H1 (cell line): ENCODE results near the gene USP12. TPM values are rescaled to one million over a fixed set of nuclear protein-coding genes. Genes with fewer than 3 reads are reported as not detected.

Experiments used
- CTCF ChIA-PET: fragments of 300-600 bp; sonication (Branson Sonifier 250); formaldehyde crosslinking; loops from one replicate; lab custom pipeline; 2021; ENCODE audit not compliant: partially characterized antibody; lab: Charles Lee
- POLR2A ChIA-PET: fragments of 300-600 bp; sonication (Branson Sonifier 250); formaldehyde crosslinking; loops from one replicate; lab custom pipeline; 2021; ENCODE audit warnings: inconsistent platforms; ENCODE audit not compliant: partially characterized antibody; lab: Charles Lee
- DNase-seq, 2 experiments: peaks; one replicate each; pipeline versions ENCODE4 v3.0.0 to v3.0.0-alpha.2; 2010 to 2022; ENCODE audit warnings: low spot score in 2 of 2, low read depth in 1 of 2, mixed read lengths in 1 of 2
- FAIRE-seq: peaks from 2 replicates; lab custom pipeline; 2011; peaks lifted over from hg19 to GRCh38; lab: Jason Lieb, UNC
- H2AFZ ChIP-seq: 2 replicates; pipeline ENCODE4 v1.8.1; 2012; ENCODE audit warnings: low read length, inconsistent platforms
- H2AK5ac ChIP-seq: 2 replicates; pipeline ENCODE4 v1.6.1; 2013; ENCODE audit warnings: low read depth, low read length
- H2BK120ac ChIP-seq: replicated peaks from 2 replicates; pipeline ENCODE3; 2013; ENCODE audit warnings: low read depth, low read length, inconsistent platforms
- H2BK12ac ChIP-seq: 2 replicates; pipeline ENCODE4 v1.6.1; 2013; ENCODE audit warnings: low read depth, low read length
- H2BK15ac ChIP-seq: 2 replicates; pipeline ENCODE4 v1.6.1; 2013; ENCODE audit warnings: low read length
- H2BK20ac ChIP-seq: 2 replicates; pipeline ENCODE4 v1.6.1; 2013; ENCODE audit warnings: low read length
- H2BK5ac ChIP-seq: 2 replicates; pipeline ENCODE4 v1.6.1; 2013; ENCODE audit warnings: low read depth, low read length
- H3K14ac ChIP-seq: 2 replicates; pipeline ENCODE4 v1.6.1; 2013; ENCODE audit warnings: inconsistent platforms; ENCODE audit not compliant: insufficient read length
- H3K18ac ChIP-seq: 2 replicates; pipeline ENCODE4 v1.6.1; 2013; ENCODE audit warnings: low read length; ENCODE audit errors: extremely low read depth
- H3K23ac ChIP-seq: 2 replicates; pipeline ENCODE4 v1.6.1; 2013; ENCODE audit warnings: inconsistent platforms; ENCODE audit not compliant: insufficient read length
- H3K23me2 ChIP-seq: 2 replicates; pipeline ENCODE4 v1.6.1; 2013; ENCODE audit warnings: low read depth, low read length
- H3K27ac ChIP-seq: 2 replicates; pipeline ENCODE4 v1.6.1; 2011; ENCODE audit warnings: low read depth, low read length, inconsistent platforms
- H3K27me3 ChIP-seq, 4 experiments: replicated peaks in 1 of 4; 1 replicate in 1 of 4; 2 replicates in 3 of 4; pipeline versions ENCODE4 v1.6.1 to v1.8.1; 2011 to 2013; ENCODE audit warnings: low read length in 3 of 4, mild to moderate bottlenecking in 3 of 4, inconsistent platforms in 2 of 4, mixed read lengths in 2 of 4, moderate library complexity in 1 of 4; ENCODE audit not compliant: control insufficient read depth in 3 of 4, insufficient read depth in 3 of 4; ENCODE audit errors: extremely low read depth in 1 of 4
- H3K36me3 ChIP-seq, 4 experiments: 2 replicates each; pipeline versions ENCODE4 v1.6.1 to v1.8.1; 2011 to 2013; ENCODE audit warnings: mild to moderate bottlenecking in 4 of 4, low read length in 3 of 4, moderate library complexity in 2 of 4, control low read depth in 1 of 4, inconsistent platforms in 1 of 4; ENCODE audit not compliant: insufficient read depth in 4 of 4, control insufficient read depth in 2 of 4
- H3K4ac ChIP-seq: replicated peaks from 2 replicates; pipeline ENCODE3; 2013; ENCODE audit warnings: low read length, low read depth, mixed read lengths, inconsistent platforms; ENCODE audit not compliant: insufficient read length
- H3K4me1 ChIP-seq, 4 experiments: replicated peaks in 1 of 4; 1 replicate in 1 of 4; 2 replicates in 3 of 4; pipeline versions ENCODE4 v1.6.1 to v1.8.1; 2011 to 2013; ENCODE audit warnings: low read length in 3 of 4, inconsistent platforms in 2 of 4, mixed read lengths in 1 of 4; ENCODE audit not compliant: insufficient read depth in 4 of 4, control insufficient read depth in 3 of 4
- H3K4me2 ChIP-seq, 2 experiments: 2 replicates each; pipeline versions ENCODE4 v1.6.1 to v1.8.1; 2011 to 2013; ENCODE audit warnings: low read depth in 2 of 2, low read length in 2 of 2, control low read depth in 1 of 2, inconsistent platforms in 1 of 2, mild to moderate bottlenecking in 1 of 2; ENCODE audit not compliant: insufficient read depth in 1 of 2
- H3K4me3 ChIP-seq, 4 experiments: fragments of 200-600, 300-600 bp in 1 of 4; sonication (generic), shearing (Covaris generic), sonication (Bioruptor Twin) in 1 of 4; 2 replicates each; pipeline versions ENCODE4 v1.5.1 to v1.8.1; 2011 to 2016; ENCODE audit warnings: low read length in 4 of 4, low read depth in 3 of 4, control low read depth in 2 of 4, inconsistent platforms in 2 of 4, mild to moderate bottlenecking in 2 of 4, mixed read lengths in 1 of 4, moderate library complexity in 1 of 4; ENCODE audit not compliant: insufficient read depth in 2 of 4; ENCODE audit errors: extremely low read depth in 1 of 4
- H3K56ac ChIP-seq: replicated peaks from 2 replicates; pipeline ENCODE3; 2013; ENCODE audit warnings: low read depth, mild to moderate bottlenecking, mixed read lengths, low read length, inconsistent platforms; ENCODE audit not compliant: insufficient read length
- H3K79me1 ChIP-seq: 2 replicates; pipeline ENCODE4 v1.6.1; 2013; ENCODE audit warnings: low read depth, low read length, control low read depth
- H3K79me2 ChIP-seq, 2 experiments: 2 replicates each; pipeline versions ENCODE4 v1.6.1 to v1.8.1; 2012 to 2013; ENCODE audit warnings: low read length in 2 of 2, mild to moderate bottlenecking in 2 of 2, inconsistent platforms in 1 of 2; ENCODE audit not compliant: insufficient read depth in 2 of 2, control insufficient read depth in 1 of 2
- H3K9ac ChIP-seq, 4 experiments: replicated peaks in 1 of 4; 1 replicate in 1 of 4; 2 replicates in 3 of 4; pipeline versions ENCODE4 v1.6.1 to v1.8.1; 2011 to 2013; ENCODE audit warnings: low read depth in 3 of 4, low read length in 3 of 4, control low read depth in 2 of 4, mild to moderate bottlenecking in 2 of 4, moderate library complexity in 2 of 4, inconsistent platforms in 1 of 4; ENCODE audit errors: extremely low read depth in 1 of 4
- H3K9me3 ChIP-seq, 2 experiments: 2 replicates each; pipeline versions ENCODE4 v1.6.1 to v1.8.1; 2012 to 2013; ENCODE audit warnings: mild to moderate bottlenecking in 2 of 2, moderate library complexity in 2 of 2, control low read depth in 1 of 2, inconsistent platforms in 1 of 2, low read depth in 1 of 2, low read length in 1 of 2, mixed read lengths in 1 of 2; ENCODE audit not compliant: insufficient read depth in 2 of 2
- H4K20me1 ChIP-seq, 2 experiments: replicated peaks in 1 of 2; 2 replicates each; pipeline versions ENCODE3 to v1.8.1; 2011 to 2013; ENCODE audit warnings: inconsistent platforms in 2 of 2, low read length in 2 of 2, mild to moderate bottlenecking in 1 of 2; ENCODE audit not compliant: insufficient read depth in 2 of 2, control insufficient read depth in 1 of 2
- H4K5ac ChIP-seq: 2 replicates; pipeline ENCODE4 v1.6.1; 2013; ENCODE audit warnings: low read length, low read depth, mixed read lengths, inconsistent platforms; ENCODE audit not compliant: insufficient read length
- H4K8ac ChIP-seq: 2 replicates; pipeline ENCODE4 v1.8.0; 2013; ENCODE audit warnings: mild to moderate bottlenecking, moderate library complexity, low read length, inconsistent platforms; ENCODE audit not compliant: insufficient read depth; ENCODE audit errors: extremely low read depth
- H4K91ac ChIP-seq: replicated peaks from 2 replicates; pipeline ENCODE3; 2013; ENCODE audit warnings: low read length, mixed read lengths, inconsistent platforms; ENCODE audit not compliant: insufficient read length
- EGR1 ChIP-seq: IDR thresholded peaks from 2 replicates; pipeline ENCODE4 v1.6.1; 2011; ENCODE audit warnings: low read depth, low read length, borderline replicate concordance
- GABPA ChIP-seq: IDR thresholded peaks from 2 replicates; pipeline ENCODE4 v1.6.1; 2011; ENCODE audit warnings: mild to moderate bottlenecking, low read length, moderate library complexity, borderline replicate concordance; ENCODE audit not compliant: insufficient read depth
- HDAC2 ChIP-seq, 2 experiments: fragments of 300-600 bp in 1 of 2; sonication (generic) in 1 of 2; IDR thresholded peaks; 2 replicates each; pipeline ENCODE4 v1.6.1; 2011 to 2012; ENCODE audit warnings: low read depth in 2 of 2, low read length in 2 of 2, mild to moderate bottlenecking in 2 of 2, moderate library complexity in 2 of 2, borderline replicate concordance in 1 of 2, inconsistent platforms in 1 of 2
- NANOG ChIP-seq: IDR thresholded peaks from 2 replicates; pipeline ENCODE4 v1.6.1; 2011; ENCODE audit warnings: low read length, low read depth, mild to moderate bottlenecking, inconsistent platforms; ENCODE audit not compliant: insufficient read depth, poor library complexity, severe bottlenecking
- NRF1 ChIP-seq: IDR thresholded peaks from 2 replicates; pipeline ENCODE4 v1.6.1; 2011; ENCODE audit warnings: mild to moderate bottlenecking, low read depth, low read length, improper control_type of control experiment
- POLR2A ChIP-seq, 2 experiments: IDR thresholded peaks; 1 replicate in 1 of 2; 2 replicates in 1 of 2; pipeline ENCODE4 v1.6.1; 2011; ENCODE audit warnings: low read depth in 2 of 2, low read length in 2 of 2, mild to moderate bottlenecking in 2 of 2; ENCODE audit errors: control extremely low read depth in 1 of 2
- POLR2AphosphoS5 ChIP-seq: IDR thresholded peaks from 2 replicates; pipeline ENCODE4 v1.6.1; 2011; ENCODE audit warnings: low read depth, low read length
- RAD21 ChIP-seq, 2 experiments: IDR thresholded peaks in 1 of 2; conservative IDR thresholded peaks in 1 of 2; 2 replicates each; pipeline ENCODE4 v1.6.1; 2011; ENCODE audit warnings: low read depth in 2 of 2, low read length in 2 of 2, improper control_type of control experiment in 1 of 2, inconsistent platforms in 1 of 2, mild to moderate bottlenecking in 1 of 2, moderate library complexity in 1 of 2
- RBBP5 ChIP-seq: IDR thresholded peaks from 2 replicates; pipeline ENCODE4 v1.7.1; 2012; ENCODE audit warnings: low read depth, mild to moderate bottlenecking, inconsistent platforms, low read length, moderate library complexity, borderline replicate concordance
- WGBS, 2 experiments: shearing (Covaris generic) in 1 of 2; methylation state at CpG; one replicate each; pipeline versions ENCODE4 v1.1.6 to v1.1.7; 2013 to 2015; ENCODE audit warnings: low lambda C conversion rate in 2 of 2, mixed read lengths in 2 of 2, inconsistent platforms in 1 of 2, low coverage in 1 of 2, missing lambda C conversion rate in 1 of 2; ENCODE audit not compliant: insufficient replicate concordance in 2 of 2, insufficient coverage in 1 of 2, insufficient read length in 1 of 2; ENCODE audit errors: extremely low coverage in 1 of 2, missing lambda C conversion rate in 1 of 2; 5-methylcytosine and 5-hydroxymethylcytosine counted together
- polyA plus RNA-seq, 7 experiments: library from polyadenylated mRNA; depleted of rRNA in 3 of 7; stranded (reverse) in 5 of 7; unstranded in 2 of 7; fragments of >200 nt in 5 of 7; fragments of 200-250 nt in 2 of 7; gene quantifications; 1 replicate in 5 of 7; 2 replicates in 1 of 7; 4 replicates in 1 of 7; pipeline versions ENCODE4 v1.2.1 to v1.2.3, GENCODE V29; 2011 to 2013; ENCODE audit warnings: missing spikeins in 2 of 7, mixed read lengths in 2 of 7
- total RNA-seq: library from RNA; stranded (reverse); fragmentation: NEBNext Ultra II Directional; extraction: Animal tissue kit (Norgen Biotek cat#: 25700); gene quantifications from 2 replicates; pipeline ENCODE4 v1.2.1, GENCODE V29; 2021
- TF ChIP-seq, protein P1 (sequence below): IDR thresholded peaks from 2 replicates; pipeline ENCODE4 v1.6.1; 2012; ENCODE audit warnings: low read length, inconsistent platforms

The USP12 gene
- total and polyA plus RNA-seq, 2 of the 8 experiments (the other 6 are each of a cell fraction or from before 2014, with no cell fraction given) = 4.0 to 30.0 TPM

DNA sequence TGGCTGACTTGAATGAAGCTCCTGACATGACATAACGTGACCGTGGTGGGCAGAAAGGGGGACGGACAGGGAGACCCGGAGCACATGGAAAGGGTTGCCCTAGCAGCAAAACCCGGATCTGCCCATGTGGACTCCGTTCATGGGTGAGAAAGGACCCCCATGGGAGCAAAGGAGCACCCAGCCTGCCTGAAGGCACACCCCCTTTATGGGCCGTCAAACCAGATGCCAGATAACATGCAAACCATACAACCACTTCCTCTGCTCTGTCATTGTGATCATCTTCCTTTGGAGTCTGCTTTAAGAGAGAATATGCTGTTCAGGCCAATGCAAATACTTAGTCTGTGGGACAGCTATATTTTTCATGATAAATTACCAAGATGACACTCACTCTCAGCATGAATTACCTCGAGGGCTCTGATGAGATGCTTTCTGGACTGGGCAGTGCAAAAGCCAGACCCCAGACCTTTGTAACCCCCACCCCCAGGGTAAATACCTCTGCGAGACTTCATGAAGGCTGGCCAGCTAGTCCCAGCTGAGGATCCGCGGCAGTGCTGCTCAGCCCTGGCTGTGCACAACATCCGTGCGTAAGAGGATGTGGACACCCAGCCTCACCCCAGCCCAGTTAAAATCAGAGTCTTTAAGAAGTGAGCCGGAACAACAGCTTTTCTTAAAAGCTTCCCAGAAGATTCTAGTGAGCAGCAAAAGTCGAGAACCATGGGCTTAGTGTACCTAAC, 126.6 kb downstream of the USP12 start:
- WGBS, 2 experiments = 90% methylated on average over 15 of the region's 15 CpGs; no CpG with 5 or more reads in 1 of the 2 experiments
- Histone ChIP-seq H3K56ac (no peak overlapping the region), H2BK12ac (no peak overlapping the region), H3K14ac (no peak overlapping the region), H3K4me2 (no peak overlapping the region), H3K18ac (no peak overlapping the region), H4K20me1 (no peaks in the 10 kb centered on the region), H2BK20ac (no peak overlapping the region), H3K4ac (no peak overlapping the region), H2BK15ac (peak overlapping the region; percentile 55; the same call in 1 of the 2 replicates), H3K36me3 (no peaks in the 10 kb centered on the region), H3K4me3 (no peak overlapping the region), H3K23me2 (no peaks in the 10 kb centered on the region; the same call in 1 of the 2 replicates), H2AFZ (no peak overlapping the region), H3K9me3 (no peaks in the 10 kb centered on the region), H3K9ac (no peak overlapping the region), H4K91ac (no peak overlapping the region), H3K79me1 (no peaks in the 10 kb centered on the region), H3K27me3 (no peaks in the 10 kb centered on the region), H4K8ac (peak overlapping the region; percentile 39), H3K4me1 (peaks cover 0 to 10% (median 3%) of the 10 kb centered on the region in 4 experiments; a peak in 3 of 7 replicates), H3K79me2 (no peaks in the 10 kb centered on the region), H3K23ac (no peak overlapping the region), H2BK5ac (no peak overlapping the region), H2AK5ac (no peak overlapping the region), H2BK120ac (no peak overlapping the region), H3K27ac (no peak overlapping the region), H4K5ac (no peak overlapping the region)
- FAIRE-seq (no peak), DNase-seq (peak in 1 of 2 experiments; percentile 35)
- ChIA-PET POLR2A (interaction anchor here (1.4 kb wide), 1 partner anchor 18 kb away, joined by 3 read pairs; no protein-coding TSS in a partner anchor), CTCF (interaction anchor here (0.6 to 0.9 kb wide), 2 partner anchors 27 to 317 kb away, joined by 3 read pairs; no protein-coding TSS in a partner anchor)
- TF ChIP-seq RAD21 (IDR thresholded peaks at IDR 0.05 in 1 of 2, conservative IDR thresholded peaks at IDR 0.05 in 1 of 2; ENCODE audit: low read depth in 2 of 2, low read length in 2 of 2) (no peak), EGR1 (no peak), NANOG (no peak), HDAC2 (IDR thresholded peaks at IDR 0.05; ENCODE audit: borderline replicate concordance in 1 of 2, low read depth in 2 of 2, low read length in 2 of 2) (no peak), NRF1 (no peak), RBBP5 (no peak), POLR2A (IDR thresholded peaks at IDR 0.05; ENCODE audit: control extremely low read depth in 1 of 2, low read depth in 2 of 2, low read length in 2 of 2) (no peak), POLR2AphosphoS5 (no peak), GABPA (no peak)
- TF ChIP-seq, protein P1, sequence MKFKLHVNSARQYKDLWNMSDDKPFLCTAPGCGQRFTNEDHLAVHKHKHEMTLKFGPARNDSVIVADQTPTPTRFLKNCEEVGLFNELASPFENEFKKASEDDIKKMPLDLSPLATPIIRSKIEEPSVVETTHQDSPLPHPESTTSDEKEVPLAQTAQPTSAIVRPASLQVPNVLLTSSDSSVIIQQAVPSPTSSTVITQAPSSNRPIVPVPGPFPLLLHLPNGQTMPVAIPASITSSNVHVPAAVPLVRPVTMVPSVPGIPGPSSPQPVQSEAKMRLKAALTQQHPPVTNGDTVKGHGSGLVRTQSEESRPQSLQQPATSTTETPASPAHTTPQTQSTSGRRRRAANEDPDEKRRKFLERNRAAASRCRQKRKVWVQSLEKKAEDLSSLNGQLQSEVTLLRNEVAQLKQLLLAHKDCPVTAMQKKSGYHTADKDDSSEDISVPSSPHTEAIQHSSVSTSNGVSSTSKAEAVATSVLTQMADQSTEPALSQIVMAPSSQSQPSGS = no peak
